Transverse colon (tissue), 3 donors: ENCODE measurements around the gene TYMP.

Experiments used
- CTCF ChIP-seq, 5 experiments: fragments of 200-600 bp in 3 of 5; fragments of 450-650 bp in 2 of 5; sonication (generic) in 3 of 5; IDR thresholded peaks; 1 replicate in 2 of 5; 2 replicates in 3 of 5; pipeline ENCODE4 v1.5.1; 2016 to 2017; ENCODE audit warnings: antibody characterized with exemption in 5 of 5, inconsistent platforms in 3 of 5, mild to moderate bottlenecking in 2 of 5, moderate library complexity in 1 of 5
- POLR2A ChIP-seq: fragments of 450-650 bp; IDR thresholded peaks from one replicate; pipeline ENCODE4 v1.6.1; 2016; ENCODE audit warnings: antibody characterized with exemption, mild to moderate bottlenecking, moderate library complexity

GRCh38 chr22:50488006-50488677, 41.7 kb downstream of the TYMP start:
- TF ChIP-seq POLR2A (no peak), CTCF (IDR thresholded peaks at IDR 0.05) (no peak)
